HEK293 (cell line): ENCODE measurements around the gene APOBEC3H.

Experiments used
- CTCF ChIA-PET: fragments of 350-600 bp; formaldehyde crosslinking; extraction: SDS; loops from one replicate; lab custom pipeline; 2021; ENCODE audit warnings: antibody characterized with exemption; lab: Yijun Ruan, JAX
- POLR2A ChIA-PET: fragments of 300-600 bp; formaldehyde crosslinking; extraction: SDS; loops from one replicate; lab custom pipeline; 2020; ENCODE audit warnings: antibody characterized with exemption, inconsistent platforms; lab: Yijun Ruan, JAX
- H3K27ac ChIP-seq: fragments of 200-500 bp; sonication (Bioruptor generic); 2 replicates; pipeline ENCODE4 v1.5.1; 2014; ENCODE audit warnings: low read depth, low read length, control low read depth, inconsistent platforms; ENCODE audit errors: extremely low read depth
- H3K36me3 ChIP-seq, 2 experiments: fragments of 200-500 bp in 1 of 2; sonication (Bioruptor generic) in 1 of 2; 1 replicate in 1 of 2; 2 replicates in 1 of 2; pipeline ENCODE4 v1.5.1; 2014 to 2017; ENCODE audit warnings: inconsistent platforms in 2 of 2, low read length in 2 of 2; ENCODE audit not compliant: control insufficient read depth in 2 of 2, insufficient read depth in 1 of 2
- H3K4me1 ChIP-seq: fragments of 200-500 bp; sonication (Bioruptor generic); 2 replicates; pipeline ENCODE4 v1.5.1; 2014; ENCODE audit warnings: mild to moderate bottlenecking, low read length, inconsistent platforms; ENCODE audit not compliant: control insufficient read depth, insufficient read depth
- H3K4me3 ChIP-seq: 2 replicates; pipeline ENCODE4 v1.5.1; 2011; ENCODE audit warnings: low read depth, mild to moderate bottlenecking, control low read depth, low read length, moderate library complexity
- H3K9me3 ChIP-seq: fragments of 200-500 bp; sonication (Bioruptor generic); 2 replicates; pipeline ENCODE4 v1.5.1; 2014; ENCODE audit warnings: low read depth, low read length, inconsistent platforms; ENCODE audit not compliant: control insufficient read depth, insufficient read depth
- IKZF3 ChIP-seq: fragments of 450-650 bp; IDR thresholded peaks from 2 replicates; pipeline ENCODE4 v1.5.0; 2018; ENCODE audit warnings: missing biosample characterization, mild to moderate bottlenecking, missing genetic modification characterization, moderate library complexity
- KLF8 ChIP-seq: fragments of 450-650 bp; formaldehyde crosslinking; IDR thresholded peaks from 2 replicates; pipeline ENCODE4 v1.5.1; 2016; ENCODE audit warnings: missing biosample characterization, missing genetic modification characterization
- SCRT1 ChIP-seq: fragments of 450-650 bp; formaldehyde crosslinking; IDR thresholded peaks from 2 replicates; pipeline ENCODE4 v1.5.1; 2016; ENCODE audit warnings: missing biosample characterization, missing genetic modification characterization, borderline replicate concordance
- SP3 ChIP-seq: fragments of 450-650 bp; formaldehyde crosslinking; IDR thresholded peaks from 2 replicates; pipeline ENCODE4 v1.5.1; 2016; ENCODE audit warnings: missing biosample characterization, missing genetic modification characterization
- ZFP3 ChIP-seq: fragments of 450-650 bp; formaldehyde crosslinking; IDR thresholded peaks from 2 replicates; pipeline ENCODE4 v1.5.1; 2016; ENCODE audit warnings: low read depth, missing biosample characterization, missing genetic modification characterization
- ZNF114 ChIP-seq: fragments of 450-650 bp; formaldehyde crosslinking; IDR thresholded peaks from 2 replicates; pipeline ENCODE4 v1.5.0; 2017; ENCODE audit warnings: missing biosample characterization, missing genetic modification characterization
- ZNF121 ChIP-seq: fragments of 450-650 bp; formaldehyde crosslinking; IDR thresholded peaks from 2 replicates; pipeline ENCODE4 v1.5.1; 2016; ENCODE audit warnings: missing biosample characterization, missing genetic modification characterization
- ZNF202 ChIP-seq: fragments of 450-650 bp; formaldehyde crosslinking; IDR thresholded peaks from 2 replicates; pipeline ENCODE4 v1.5.1; 2016; ENCODE audit warnings: missing biosample characterization, missing genetic modification characterization, borderline replicate concordance
- ZNF530 ChIP-seq: fragments of 450-650 bp; formaldehyde crosslinking; IDR thresholded peaks from 2 replicates; pipeline ENCODE4 v1.5.1; 2016; ENCODE audit warnings: low read depth, missing biosample characterization, missing genetic modification characterization
- ZNF585B ChIP-seq: fragments of 450-650 bp; formaldehyde crosslinking; IDR thresholded peaks from 2 replicates; pipeline ENCODE4 v1.5.1; 2016; ENCODE audit warnings: missing biosample characterization, missing genetic modification characterization
- ZNF664 ChIP-seq: fragments of 450-650 bp; formaldehyde crosslinking; IDR thresholded peaks from 2 replicates; pipeline ENCODE4 v1.5.1; 2016; ENCODE audit warnings: missing biosample characterization, missing genetic modification characterization
- ZNF677 ChIP-seq: fragments of 450-650 bp; IDR thresholded peaks from 2 replicates; pipeline ENCODE4 v1.5.0; 2018; ENCODE audit warnings: missing biosample characterization, mild to moderate bottlenecking, missing genetic modification characterization, moderate library complexity
- ZNF777 ChIP-seq: fragments of 450-650 bp; formaldehyde crosslinking; IDR thresholded peaks from 2 replicates; pipeline ENCODE4 v1.5.1; 2017; ENCODE audit warnings: missing biosample characterization, missing genetic modification characterization, borderline replicate concordance
- TF ChIP-seq, protein P1 (sequence below): fragments of 450-650 bp; formaldehyde crosslinking; conservative IDR thresholded peaks from 2 replicates; pipeline ENCODE4 v1.5.1; 2016; ENCODE audit warnings: low read depth, missing biosample characterization, missing genetic modification characterization
- TF ChIP-seq, protein P2 (sequence below): fragments of 450-650 bp; formaldehyde crosslinking; IDR thresholded peaks from 2 replicates; pipeline ENCODE4 v1.5.1; 2016; ENCODE audit warnings: missing biosample characterization, missing genetic modification characterization

The APOBEC3H gene

DNA sequence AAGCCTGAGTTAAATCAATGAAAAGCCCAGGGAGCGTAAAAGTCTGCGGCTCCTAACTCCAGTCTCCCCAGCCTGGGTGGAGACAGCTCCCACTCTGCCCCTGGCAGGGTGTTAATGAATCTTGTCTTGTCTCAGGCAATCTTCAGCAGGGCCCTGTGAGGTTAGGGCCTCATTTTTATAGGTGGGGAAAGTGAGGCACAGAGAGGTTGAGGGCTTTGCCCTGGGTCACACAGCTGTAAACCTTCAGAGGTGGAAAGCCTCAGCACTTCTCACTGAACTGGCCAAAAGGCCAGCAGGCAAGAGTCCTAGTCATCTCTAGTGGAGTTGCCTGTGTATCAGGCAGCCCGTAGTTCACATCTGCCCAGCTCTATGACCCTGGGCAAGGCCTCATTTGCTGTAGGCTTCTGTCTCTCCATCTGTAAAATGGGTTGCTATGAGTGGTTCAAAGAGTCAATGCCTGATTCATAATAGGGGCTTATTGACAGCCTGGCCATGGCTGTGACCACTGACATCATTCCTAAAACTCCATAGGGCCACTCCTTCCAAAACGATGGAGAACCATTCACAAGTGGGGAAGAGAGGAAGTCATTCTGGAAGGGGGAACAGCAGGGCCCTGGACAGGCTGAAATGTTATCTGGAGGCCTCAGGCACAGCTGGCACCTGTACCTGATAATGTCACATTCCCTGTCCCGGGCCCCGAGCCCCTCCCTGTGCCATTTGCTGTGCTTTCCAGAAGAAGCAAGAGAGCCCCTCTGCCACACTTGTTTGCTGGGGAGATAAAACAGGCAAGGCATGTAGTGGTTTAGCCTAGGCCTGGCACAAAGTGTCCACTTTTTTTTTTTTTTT is 49.4 kb downstream of the APOBEC3H start (continued):
- TF ChIP-seq, protein P1, sequence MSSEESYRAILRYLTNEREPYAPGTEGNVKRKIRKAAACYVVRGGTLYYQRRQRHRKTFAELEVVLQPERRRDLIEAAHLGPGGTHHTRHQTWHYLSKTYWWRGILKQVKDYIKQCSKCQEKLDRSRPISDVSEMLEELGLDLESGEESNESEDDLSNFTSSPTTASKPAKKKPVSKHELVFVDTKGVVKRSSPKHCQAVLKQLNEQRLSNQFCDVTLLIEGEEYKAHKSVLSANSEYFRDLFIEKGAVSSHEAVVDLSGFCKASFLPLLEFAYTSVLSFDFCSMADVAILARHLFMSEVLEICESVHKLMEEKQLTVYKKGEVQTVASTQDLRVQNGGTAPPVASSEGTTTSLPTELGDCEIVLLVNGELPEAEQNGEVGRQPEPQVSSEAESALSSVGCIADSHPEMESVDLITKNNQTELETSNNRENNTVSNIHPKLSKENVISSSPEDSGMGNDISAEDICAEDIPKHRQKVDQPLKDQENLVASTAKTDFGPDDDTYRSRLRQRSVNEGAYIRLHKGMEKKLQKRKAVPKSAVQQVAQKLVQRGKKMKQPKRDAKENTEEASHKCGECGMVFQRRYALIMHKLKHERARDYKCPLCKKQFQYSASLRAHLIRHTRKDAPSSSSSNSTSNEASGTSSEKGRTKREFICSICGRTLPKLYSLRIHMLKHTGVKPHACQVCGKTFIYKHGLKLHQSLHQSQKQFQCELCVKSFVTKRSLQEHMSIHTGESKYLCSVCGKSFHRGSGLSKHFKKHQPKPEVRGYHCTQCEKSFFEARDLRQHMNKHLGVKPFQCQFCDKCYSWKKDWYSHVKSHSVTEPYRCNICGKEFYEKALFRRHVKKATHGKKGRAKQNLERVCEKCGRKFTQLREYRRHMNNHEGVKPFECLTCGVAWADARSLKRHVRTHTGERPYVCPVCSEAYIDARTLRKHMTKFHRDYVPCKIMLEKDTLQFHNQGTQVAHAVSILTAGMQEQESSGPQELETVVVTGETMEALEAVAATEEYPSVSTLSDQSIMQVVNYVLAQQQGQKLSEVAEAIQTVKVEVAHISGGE (tag by site-specific recombination) = no peak

DNA sequence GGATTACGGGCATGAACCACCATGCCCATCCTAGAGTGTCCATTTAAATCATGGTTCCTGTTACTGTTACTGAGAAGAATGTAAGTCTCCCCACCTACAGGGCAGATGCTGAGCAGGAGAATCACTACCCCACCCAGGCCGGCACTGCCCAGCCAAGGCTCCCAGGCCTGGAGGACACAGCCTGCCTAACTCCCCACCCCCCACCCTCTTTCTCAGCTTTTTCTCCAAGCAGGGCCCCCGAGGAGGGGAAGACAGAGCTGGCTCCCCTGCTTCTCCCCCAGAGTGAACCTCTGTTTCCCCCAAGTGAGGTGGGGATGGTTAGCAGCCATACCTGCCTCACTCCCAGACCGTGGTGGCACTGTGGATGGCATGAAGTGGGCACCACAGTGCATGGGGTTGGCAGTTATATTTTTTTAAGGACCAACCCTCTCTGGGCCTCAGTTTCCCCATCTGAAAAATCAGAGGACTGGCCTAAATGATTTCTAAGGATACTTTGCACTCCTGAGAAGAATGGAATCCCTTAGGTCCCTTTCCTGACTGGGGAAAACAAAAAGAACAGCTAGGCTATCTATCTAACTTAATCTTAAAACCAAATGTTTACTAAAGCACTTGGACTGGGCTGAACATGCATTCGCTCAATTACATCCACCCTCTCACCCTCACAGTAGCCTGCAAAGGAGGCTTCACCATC is 50.4 kb downstream of the APOBEC3H start:
- TF ChIP-seq ZNF664 (peak; percentile 59; the same call in 1 of the 2 replicates), SCRT1 (no peak), ZNF677 (tag by site-specific recombination) (peak; percentile 96)
- Histone ChIP-seq H3K36me3 (peaks cover 0 to 10% of the 10 kb centered on the region in 2 experiments; a peak in 1 of 3 replicates), H3K27ac (no peak overlapping the region), H3K4me1 (peaks cover 6% of the 10 kb centered on the region; the same call in 1 of the 2 replicates), H3K4me3 (no peak overlapping the region), H3K9me3 (no peaks in the 10 kb centered on the region)
- CTCF ChIA-PET = interaction anchor here (0.6 to 2.0 kb wide), 3 partner anchors 12 to 614 kb away, joined by 4 to 6 read pairs (median 6); no protein-coding TSS in a partner anchor
- POLR2A ChIA-PET = interaction anchor here (0.6 to 2.3 kb wide), 2 partner anchors 172 to 181 kb away, joined by 5 to 15 read pairs; partner anchors contain the start of gene RPL3

DNA sequence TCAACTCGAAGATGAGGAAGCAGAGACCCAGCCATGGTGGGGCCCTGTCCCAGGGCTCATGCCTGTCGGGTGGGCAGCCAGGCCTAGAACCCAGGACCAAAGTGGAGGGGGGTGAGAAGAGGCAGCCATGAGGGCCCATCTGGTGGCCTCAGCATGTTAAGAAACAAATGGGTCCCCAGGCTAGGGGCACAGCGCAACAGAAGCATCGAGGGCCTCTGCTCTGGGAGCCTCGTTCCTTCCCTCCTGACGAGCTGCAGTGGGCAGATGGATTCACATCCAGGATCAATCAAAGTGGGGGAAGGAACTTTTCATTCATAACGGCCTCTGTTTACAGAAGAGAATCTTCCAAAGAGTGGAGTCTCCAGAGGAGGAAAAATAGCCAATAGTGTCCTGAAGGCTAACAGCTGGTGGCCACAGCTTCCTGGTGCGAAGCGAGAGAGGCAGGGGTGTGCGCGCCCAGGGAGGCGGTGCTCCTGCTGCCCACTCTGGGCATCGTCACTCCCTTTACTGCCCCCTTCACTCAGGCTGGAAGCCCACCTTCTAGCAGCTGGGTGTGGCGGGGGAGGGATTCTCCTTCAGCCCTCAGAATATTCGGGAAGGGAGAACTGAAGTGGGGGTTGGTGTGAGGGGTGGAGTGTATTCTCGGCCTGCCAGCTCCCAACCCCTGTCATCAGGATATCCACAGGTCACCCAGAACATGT is 51.1 kb downstream of the APOBEC3H start:
- Histone ChIP-seq H3K4me3 (no peak overlapping the region), H3K36me3 (peaks cover 0 to 10% of the 10 kb centered on the region in 2 experiments; a peak in 1 of 3 replicates), H3K27ac (no peak overlapping the region), H3K9me3 (no peaks in the 10 kb centered on the region), H3K4me1 (peaks cover 6% of the 10 kb centered on the region; the same call in 1 of the 2 replicates)
- CTCF ChIA-PET = interaction anchor here (0.7 to 2.0 kb wide), 8 partner anchors 13 to 379 kb away, joined by 3 to 7 read pairs (median 5); no protein-coding TSS in a partner anchor
- POLR2A ChIA-PET = interaction anchor here (2.3 to 4.1 kb wide), 2 partner anchors 171 to 372 kb away, joined by 12 to 15 read pairs; partner anchors contain the start of genes ATF4 and RPL3
- TF ChIP-seq KLF8 (tag by site-specific recombination) = no peak
- TF ChIP-seq ZNF202 (tag by site-specific recombination) = no peak
- TF ChIP-seq IKZF3 (tag by site-specific recombination) = no peak
- no peak for TF ChIP-seq ZNF114 (tag by site-specific recombination)
- TF ChIP-seq, protein P2, sequence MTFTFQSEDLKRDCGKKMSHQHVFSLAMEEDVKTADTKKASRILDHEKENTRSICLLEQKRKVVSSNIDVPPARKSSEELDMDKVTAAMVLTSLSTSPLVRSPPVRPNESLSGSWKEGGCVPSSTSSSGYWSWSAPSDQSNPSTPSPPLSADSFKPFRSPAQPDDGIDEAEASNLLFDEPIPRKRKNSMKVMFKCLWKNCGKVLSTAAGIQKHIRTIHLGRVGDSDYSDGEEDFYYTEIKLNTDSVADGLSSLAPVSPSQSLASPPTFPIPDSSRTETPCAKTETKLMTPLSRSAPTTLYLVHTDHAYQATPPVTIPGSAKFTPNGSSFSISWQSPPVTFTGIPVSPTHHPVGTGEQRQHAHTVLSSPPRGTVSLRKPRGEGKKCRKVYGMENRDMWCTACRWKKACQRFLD (tag by site-specific recombination) = no peak
- TF ChIP-seq ZNF777 (tag by site-specific recombination) = no peak
- no peak for TF ChIP-seq SP3 (tag by site-specific recombination)
- TF ChIP-seq ZNF585B (tag by site-specific recombination) = no peak
- TF ChIP-seq ZNF530 (tag by site-specific recombination) = no peak
- TF ChIP-seq ZFP3 (tag by site-specific recombination) = no peak
- no peak for TF ChIP-seq ZNF121 (tag by site-specific recombination)
